ENCODE results near the gene SYTL3. TPM values are rescaled to one million over a fixed set of nuclear protein-coding genes. Genes with fewer than 3 reads are reported as not detected.

SYTL3 gene
- total RNA-seq, 1 experiment from 2014 or later, result 1.8 TPM

DNA sequence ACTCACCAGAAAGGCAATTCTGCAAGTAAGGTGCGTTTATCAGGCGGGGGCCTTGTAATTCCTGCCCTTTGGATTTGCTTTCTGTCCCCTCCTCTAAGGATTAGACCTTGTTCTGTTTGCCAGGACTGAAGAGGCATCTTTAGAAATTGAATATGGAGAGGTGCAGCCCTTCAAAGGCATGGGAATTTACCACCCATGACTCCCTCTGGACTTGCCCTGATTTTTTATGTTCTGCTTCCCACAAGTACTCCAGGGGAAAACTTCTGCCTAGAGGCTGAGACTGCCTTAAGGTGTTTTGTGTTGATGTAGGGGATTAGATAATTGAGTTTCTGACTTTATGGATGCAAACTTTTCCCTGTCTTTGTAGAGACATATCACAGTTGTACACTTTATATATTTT lies 30.2 kb downstream of the SYTL3 start:
- Histone ChIP-seq H3K9me3 (ENCODE audit: low read length) (no peaks in the 10 kb centered on the region), H3K27me3 (ENCODE audit: low read length) (no peaks in the 10 kb centered on the region), H3F3A (ENCODE audit: low read length, unreplicated experiment) (no peaks in the 10 kb centered on the region), H3K9ac (ENCODE audit: low read length) (no peak overlapping the region), H4K20me1 (ENCODE audit: low read length) (no peaks in the 10 kb centered on the region), H2AFZ (ENCODE audit: low read length) (no peak overlapping the region), H3K4me3 (ENCODE audit: low read length) (no peak overlapping the region), H3K4me2 (ENCODE audit: low read length) (no peak overlapping the region), H3K36me3 (ENCODE audit: low read depth, low read length) (no peaks in the 10 kb centered on the region), H3K79me2 (ENCODE audit: low read length) (no peaks in the 10 kb centered on the region), H3K4me1 (ENCODE audit: insufficient read depth, low read length) (no peaks in the 10 kb centered on the region), H3K9me2 (replicated peaks; ENCODE audit: low read length) (no peaks in the 10 kb centered on the region), H3K27ac (ENCODE audit: low read length) (no peak overlapping the region)
- no peak for TF ChIP-seq CTCF (conservative IDR thresholded peaks at IDR 0.05; ENCODE audit: low read depth, low read length)
- TF ChIP-seq EZH2 (IDR thresholded peaks at IDR 0.05; ENCODE audit: low read length, unreplicated experiment), result no peak
- TF ChIP-seq EZH2phosphoT487 (IDR thresholded peaks at IDR 0.05; ENCODE audit: borderline replicate concordance, low read length), result no peak
- POLR2A ChIA-PET (ENCODE audit: unreplicated experiment), result no interaction called here
- CTCF ChIA-PET, result no interaction called here
- DNase-seq, result no peak
- intact Hi-C loops (cut with micrococcal nuclease), result no loop called here
- BruUV-seq (replicated peaks), result no TSS peak
- ATAC-seq, result no peak

DNA sequence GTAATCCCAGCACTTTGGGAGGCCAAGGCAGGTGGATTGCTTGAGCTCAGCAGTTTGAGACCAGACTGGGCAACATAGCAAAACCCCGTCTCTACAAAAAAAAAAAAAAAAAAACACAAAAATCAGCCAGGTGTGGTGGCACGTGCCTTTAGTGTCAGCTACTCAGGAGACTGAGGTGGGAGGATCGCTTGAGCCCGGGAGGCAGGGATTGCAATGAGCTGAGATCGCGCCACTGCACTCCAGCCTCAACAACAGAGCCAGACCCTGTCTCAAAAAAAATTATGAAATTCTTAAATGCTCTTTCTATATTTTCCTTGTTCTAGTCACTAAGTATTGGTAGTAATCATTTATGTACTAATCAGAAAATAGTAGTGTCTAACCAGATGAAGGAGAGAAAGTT lies 30.6 kb downstream of the SYTL3 start:
- no TSS peak for BruUV-seq (replicated peaks)
- CTCF ChIA-PET, result no interaction called here
- ATAC-seq (no peak), DNase-seq (no peak)
- TF ChIP-seq EZH2phosphoT487 (IDR thresholded peaks at IDR 0.05; ENCODE audit: borderline replicate concordance, low read length) (no peak), CTCF (conservative IDR thresholded peaks at IDR 0.05; ENCODE audit: low read depth, low read length) (no peak), EZH2 (IDR thresholded peaks at IDR 0.05; ENCODE audit: low read length, unreplicated experiment) (no peak)
- no peak overlapping the region for H3K27ac ChIP-seq (ENCODE audit: low read length)
- no peaks in the 10 kb centered on the region for H4K20me1 ChIP-seq (ENCODE audit: low read length)
- H3K4me1 ChIP-seq (ENCODE audit: insufficient read depth, low read length), result no peaks in the 10 kb centered on the region
- H3K4me3 ChIP-seq (ENCODE audit: low read length), result no peak overlapping the region
- H3K4me2 ChIP-seq (ENCODE audit: low read length), result no peak overlapping the region
- no peaks in the 10 kb centered on the region for H3F3A ChIP-seq (ENCODE audit: low read length, unreplicated experiment)
- H3K9me2 ChIP-seq (replicated peaks; ENCODE audit: low read length), result no peaks in the 10 kb centered on the region
- intact Hi-C loops (cut with micrococcal nuclease), result no loop called here
- no peak overlapping the region for H3K9ac ChIP-seq (ENCODE audit: low read length)
- H3K79me2 ChIP-seq (ENCODE audit: low read length), result no peaks in the 10 kb centered on the region
- no peaks in the 10 kb centered on the region for H3K36me3 ChIP-seq (ENCODE audit: low read depth, low read length)
- no peaks in the 10 kb centered on the region for H3K9me3 ChIP-seq (ENCODE audit: low read length)
- POLR2A ChIA-PET (ENCODE audit: unreplicated experiment), result no interaction called here
- no peaks in the 10 kb centered on the region for H3K27me3 ChIP-seq (ENCODE audit: low read length)
- no peak overlapping the region for H2AFZ ChIP-seq (ENCODE audit: low read length)

DNA sequence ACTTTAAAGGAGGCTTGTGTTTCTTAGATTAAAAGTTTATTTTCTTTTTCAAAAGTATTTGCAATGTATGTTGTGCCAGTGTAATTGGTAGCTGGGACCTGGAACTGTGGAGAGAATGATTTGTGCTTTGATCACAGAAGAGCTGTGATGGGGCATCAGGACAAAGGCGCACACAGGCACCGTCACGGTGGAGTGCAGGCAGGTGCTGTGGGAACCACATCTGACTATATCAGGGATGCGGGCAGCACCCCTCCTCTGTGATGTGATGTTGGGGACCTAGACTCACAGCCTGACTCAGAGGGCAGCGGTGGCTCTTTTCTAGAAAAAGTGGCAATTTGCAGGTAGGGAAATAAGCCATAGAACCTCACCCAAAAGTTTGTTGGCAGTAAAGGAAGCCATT lies 34.5 kb downstream of the SYTL3 start:
- Histone ChIP-seq H2AFZ (ENCODE audit: low read length) (no peak overlapping the region), H3K4me1 (ENCODE audit: insufficient read depth, low read length) (peaks cover 26% of the 10 kb centered on the region), H3F3A (ENCODE audit: low read length, unreplicated experiment) (no peaks in the 10 kb centered on the region), H3K36me3 (ENCODE audit: low read depth, low read length) (no peaks in the 10 kb centered on the region), H3K9me2 (replicated peaks; ENCODE audit: low read length) (no peaks in the 10 kb centered on the region), H3K4me3 (ENCODE audit: low read length) (no peak overlapping the region), H3K9me3 (ENCODE audit: low read length) (no peaks in the 10 kb centered on the region), H3K27me3 (ENCODE audit: low read length) (no peaks in the 10 kb centered on the region), H3K9ac (ENCODE audit: low read length) (no peak overlapping the region), H4K20me1 (ENCODE audit: low read length) (no peaks in the 10 kb centered on the region), H3K4me2 (ENCODE audit: low read length) (no peak overlapping the region), H3K27ac (ENCODE audit: low read length) (no peak overlapping the region), H3K79me2 (ENCODE audit: low read length) (no peaks in the 10 kb centered on the region)
- ChIA-PET POLR2A (ENCODE audit: unreplicated experiment) (no interaction called here), CTCF (no interaction called here)
- ATAC-seq (no peak), DNase-seq (no peak)
- TF ChIP-seq CTCF (conservative IDR thresholded peaks at IDR 0.05; ENCODE audit: low read depth, low read length) (no peak), EZH2phosphoT487 (IDR thresholded peaks at IDR 0.05; ENCODE audit: borderline replicate concordance, low read length) (no peak)
- intact Hi-C loops (cut with micrococcal nuclease), result no loop called here
- BruUV-seq (replicated peaks), result no TSS peak

Measured in PC-3 (cell line).